MM.1S (cell line): Measurements from ENCODE around the gene ITGA11.

Experiments
- EZH2 ChIP-seq: fragments of 300-600 bp; sonication (generic); optimal IDR thresholded peaks from 2 replicates; pipeline ENCODE3; 2017; ENCODE audit warnings: low read depth, mild to moderate bottlenecking, antibody characterized with exemption, low read length, mixed read lengths
- EZH2phosphoT487 ChIP-seq: fragments of 300-600 bp; sonication (generic); IDR thresholded peaks from 2 replicates; pipeline ENCODE4 v1.6.1; 2018; ENCODE audit warnings: antibody characterized with exemption, low read length
- TF ChIP-seq, protein P1 (sequence below): fragments of 300-600 bp; sonication (generic); IDR thresholded peaks from 2 replicates; pipeline ENCODE4 v1.5.1; 2016; ENCODE audit warnings: antibody characterized with exemption, low read length, mixed read lengths

- TF ChIP-seq, protein P1, sequence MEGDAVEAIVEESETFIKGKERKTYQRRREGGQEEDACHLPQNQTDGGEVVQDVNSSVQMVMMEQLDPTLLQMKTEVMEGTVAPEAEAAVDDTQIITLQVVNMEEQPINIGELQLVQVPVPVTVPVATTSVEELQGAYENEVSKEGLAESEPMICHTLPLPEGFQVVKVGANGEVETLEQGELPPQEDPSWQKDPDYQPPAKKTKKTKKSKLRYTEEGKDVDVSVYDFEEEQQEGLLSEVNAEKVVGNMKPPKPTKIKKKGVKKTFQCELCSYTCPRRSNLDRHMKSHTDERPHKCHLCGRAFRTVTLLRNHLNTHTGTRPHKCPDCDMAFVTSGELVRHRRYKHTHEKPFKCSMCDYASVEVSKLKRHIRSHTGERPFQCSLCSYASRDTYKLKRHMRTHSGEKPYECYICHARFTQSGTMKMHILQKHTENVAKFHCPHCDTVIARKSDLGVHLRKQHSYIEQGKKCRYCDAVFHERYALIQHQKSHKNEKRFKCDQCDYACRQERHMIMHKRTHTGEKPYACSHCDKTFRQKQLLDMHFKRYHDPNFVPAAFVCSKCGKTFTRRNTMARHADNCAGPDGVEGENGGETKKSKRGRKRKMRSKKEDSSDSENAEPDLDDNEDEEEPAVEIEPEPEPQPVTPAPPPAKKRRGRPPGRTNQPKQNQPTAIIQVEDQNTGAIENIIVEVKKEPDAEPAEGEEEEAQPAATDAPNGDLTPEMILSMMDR, result no peak
- no peak for TF ChIP-seq EZH2
- no peak for TF ChIP-seq EZH2phosphoT487
These were observed 23.8 kb downstream of the ITGA11 start for GRCh38 chr15:68407886-68408881.
